Immature natural killer cell (primary cell): ENCODE results near the gene IRF1. TPM values are rescaled to one million over a fixed set of nuclear protein-coding genes. Genes with fewer than 3 reads are reported as not detected.
"Not testable (repeated sequence)": the region's sequence is repeated elsewhere in the genome, so short reads cannot be mapped to it uniquely, and the experiment has no call there.

Experiments
- DNase-seq, 3 donors: peaks; one replicate each; pipeline ENCODE4 v3.0.0; 2022; ENCODE audit warnings: mixed read lengths in 1 of 3
- H3K27ac Mint-ChIP-seq, 6 donors: one replicate each; pipeline ENCODE4 v1.8.0; 2020; ENCODE audit warnings: mixed read lengths in 6 of 6, mild to moderate bottlenecking in 5 of 6, inconsistent platforms in 4 of 6, moderate library complexity in 3 of 6
- H3K27me3 Mint-ChIP-seq, 3 donors: one replicate each; pipeline ENCODE4 v1.8.0; 2020 to 2021; ENCODE audit warnings: low read depth in 3 of 3, mild to moderate bottlenecking in 3 of 3, mixed read lengths in 3 of 3, moderate library complexity in 3 of 3, inconsistent platforms in 1 of 3
- H3K36me3 Mint-ChIP-seq, 3 donors: one replicate each; pipeline ENCODE4 v1.8.0; 2020; ENCODE audit warnings: mixed read lengths in 3 of 3, inconsistent platforms in 2 of 3, mild to moderate bottlenecking in 2 of 3
- H3K4me1 Mint-ChIP-seq, 2 donors: one replicate each; pipeline ENCODE4 v1.8.0; 2020; ENCODE audit warnings: inconsistent platforms in 2 of 2, mild to moderate bottlenecking in 2 of 2, mixed read lengths in 2 of 2, moderate library complexity in 1 of 2
- H3K4me3 Mint-ChIP-seq, 5 donors: one replicate each; pipeline ENCODE4 v1.8.0; 2020; ENCODE audit warnings: mild to moderate bottlenecking in 5 of 5, mixed read lengths in 5 of 5, inconsistent platforms in 3 of 5, moderate library complexity in 3 of 5
- H3K9me3 Mint-ChIP-seq, 6 donors: one replicate each; pipeline ENCODE4 v1.8.0; 2020; ENCODE audit warnings: mild to moderate bottlenecking in 6 of 6, mixed read lengths in 6 of 6, inconsistent platforms in 4 of 6, moderate library complexity in 3 of 6
- polyA plus RNA-seq, 3 donors: library from polyadenylated mRNA; unstranded; fragments of 300-500 nt; fragmentation: Illumina TruSeq; gene quantifications; one replicate each; pipeline ENCODE4 v1.2.3, GENCODE V29; 2021

IRF1 gene
- polyA plus RNA-seq, 3 donors from 2014 or later = 349 to 460 (median 371) TPM

- H3K36me3 Mint-ChIP-seq = peaks cover 55 to 65% (median 60%) of the 10 kb centered on the region in 3 donors
- DNase-seq = peak in 2 of 3 donors; percentile 31
- H3K27ac Mint-ChIP-seq = peak overlapping the region; percentile 94 to 99 (median 96)
- peaks cover 64 to 77% (median 65%) of the 10 kb centered on the region in 3 donors for H3K27me3 Mint-ChIP-seq
- peak overlapping the region; percentile 95 to 98 (median 97) for H3K4me3 Mint-ChIP-seq
- H3K4me1 Mint-ChIP-seq = peaks cover 74 to 79% of the 10 kb centered on the region in 2 donors
- H3K9me3 Mint-ChIP-seq = peaks cover 0 to 3% (median 0%) of the 10 kb centered on the region in 6 donors
Observed at GRCh38 chr5:132487841-132488555, 2.6 kb downstream of the IRF1 start.

GRCh38 chr5:132487095-132487428 lies 3.5 kb downstream of the IRF1 start:
- Mint-ChIP-seq H3K27me3 (peaks cover 67 to 87% (median 73%) of the 10 kb centered on the region in 3 donors), H3K4me3 (peak overlapping the region; percentile 95 to 98 (median 97)), H3K4me1 (peaks cover 73 to 76% of the 10 kb centered on the region in 2 donors), H3K9me3 (peaks cover 0 to 3% (median 0%) of the 10 kb centered on the region in 6 donors), H3K27ac (peak overlapping the region; percentile 94 to 99 (median 96)), H3K36me3 (peaks cover 55 to 70% (median 64%) of the 10 kb centered on the region in 3 donors)
- DNase-seq = no peak

- Mint-ChIP-seq H3K4me3 (peak overlapping the region; percentile 95 to 98 (median 97)), H3K9me3 (peaks cover 0 to 3% (median 0%) of the 10 kb centered on the region in 6 donors), H3K27ac (peak overlapping the region; percentile 94 to 99 (median 96)), H3K27me3 (peaks cover 64 to 90% (median 78%) of the 10 kb centered on the region in 3 donors), H3K4me1 (peaks cover 73 to 74% of the 10 kb centered on the region in 2 donors), H3K36me3 (peaks cover 55 to 72% (median 64%) of the 10 kb centered on the region in 3 donors)
- peak in 2 of 3 donors; percentile 17 to 26 for DNase-seq
Observed at GRCh38 chr5:132486318-132487094, 4.1 kb downstream of the IRF1 start.

GRCh38 chr5:132485641-132486317 lies 4.8 kb downstream of the IRF1 start:
- peaks cover 62 to 94% (median 85%) of the 10 kb centered on the region in 3 donors for H3K27me3 Mint-ChIP-seq
- DNase-seq = peak in 2 of 3 donors; percentile 37 to 38
- peaks cover 75 to 77% of the 10 kb centered on the region in 2 donors for H3K4me1 Mint-ChIP-seq
- H3K27ac Mint-ChIP-seq = peak overlapping the region; percentile 94 to 99 (median 96)
- peaks cover 0 to 3% (median 0%) of the 10 kb centered on the region in 6 donors for H3K9me3 Mint-ChIP-seq
- peaks cover 55 to 79% (median 64%) of the 10 kb centered on the region in 3 donors for H3K36me3 Mint-ChIP-seq
- peak overlapping the region; percentile 95 to 98 (median 97) for H3K4me3 Mint-ChIP-seq

- H3K27me3 Mint-ChIP-seq = peaks cover 65 to 97% (median 91%) of the 10 kb centered on the region in 3 donors
- H3K36me3 Mint-ChIP-seq = peaks cover 55 to 80% (median 64%) of the 10 kb centered on the region in 3 donors
- not testable (repeated sequence) for H3K9me3 Mint-ChIP-seq
Observed at GRCh38 chr5:132484876-132485640, 5.5 kb downstream of the IRF1 start.

GRCh38 chr5:132484391-132484725 lies 6.2 kb downstream of the IRF1 start:
- peaks cover 66 to 97% (median 91%) of the 10 kb centered on the region in 3 donors for H3K27me3 Mint-ChIP-seq
- H3K4me3 Mint-ChIP-seq = peak overlapping the region; percentile 73 to 98 (median 97)
- peak in 2 of 3 donors; percentile 16 to 22 for DNase-seq
- H3K9me3 Mint-ChIP-seq = no peaks in the 10 kb centered on the region
- H3K36me3 Mint-ChIP-seq = peaks cover 52 to 73% (median 60%) of the 10 kb centered on the region in 3 donors
- H3K4me1 Mint-ChIP-seq = peaks cover 89 to 91% of the 10 kb centered on the region in 2 donors
- H3K27ac Mint-ChIP-seq = peak overlapping the region; percentile 94 to 99 (median 96)

More at GRCh38 chr5:132484876-132485640, 5.5 kb downstream of the IRF1 start:
- Mint-ChIP-seq H3K27ac (peak overlapping the region; percentile 94 to 99 (median 96)), H3K4me1 (peaks cover 82 to 84% of the 10 kb centered on the region in 2 donors), H3K4me3 (peak overlapping the region; percentile 95 to 98 (median 97))
- peak in 2 of 3 donors; percentile 5 to 19 for DNase-seq

- no peak for DNase-seq
- Mint-ChIP-seq H3K27ac (peak overlapping the region; percentile 94 to 99 (median 96)), H3K4me1 (peaks cover 92 to 93% of the 10 kb centered on the region in 2 donors), H3K36me3 (peaks cover 47 to 70% (median 55%) of the 10 kb centered on the region in 3 donors), H3K9me3 (no peaks in the 10 kb centered on the region), H3K4me3 (peak overlapping the region; percentile 73 to 98 (median 97)), H3K27me3 (peaks cover 68 to 97% (median 90%) of the 10 kb centered on the region in 3 donors)
Observed at GRCh38 chr5:132483661-132484390, 6.7 kb downstream of the IRF1 start.

GRCh38 chr5:132483101-132483500 lies 7.5 kb downstream of the IRF1 start:
- Mint-ChIP-seq H3K36me3 (peaks cover 40 to 63% (median 48%) of the 10 kb centered on the region in 3 donors), H3K4me1 (peaks cover 93% of the 10 kb centered on the region in 2 donors), H3K27me3 (peaks cover 70 to 97% (median 92%) of the 10 kb centered on the region in 3 donors), H3K9me3 (no peaks in the 10 kb centered on the region), H3K4me3 (peak overlapping the region in 2 of 5 donors; percentile 17 to 97), H3K27ac (peak overlapping the region; percentile 94 to 99 (median 96))
- peak in 1 of 3 donors; percentile 18 for DNase-seq

- Mint-ChIP-seq H3K9me3 (peaks cover 0 to 1% (median 0%) of the 10 kb centered on the region in 6 donors), H3K27me3 (peaks cover 70 to 97% (median 93%) of the 10 kb centered on the region in 3 donors), H3K27ac (peak overlapping the region; percentile 98 to 100 (median 98)), H3K4me3 (peak overlapping the region; percentile 7 to 65 (median 35)), H3K4me1 (peaks cover 93% of the 10 kb centered on the region in 2 donors), H3K36me3 (peaks cover 26 to 49% (median 34%) of the 10 kb centered on the region in 3 donors)
- DNase-seq = peak in 2 of 3 donors; percentile 38 to 50
Observed at GRCh38 chr5:132481596-132482211, 8.9 kb downstream of the IRF1 start.

- peak overlapping the region; percentile 7 to 65 (median 43) for H3K4me3 Mint-ChIP-seq
- peak; percentile 35 to 47 (median 44) for DNase-seq
- peaks cover 23 to 44% (median 28%) of the 10 kb centered on the region in 3 donors for H3K36me3 Mint-ChIP-seq
- H3K4me1 Mint-ChIP-seq = peaks cover 93% of the 10 kb centered on the region in 2 donors
- peaks cover 0 to 1% (median 0%) of the 10 kb centered on the region in 6 donors for H3K9me3 Mint-ChIP-seq
- peaks cover 74 to 96% (median 93%) of the 10 kb centered on the region in 3 donors for H3K27me3 Mint-ChIP-seq
- H3K27ac Mint-ChIP-seq = peak overlapping the region; percentile 98 to 100 (median 98)
Observed at GRCh38 chr5:132480893-132481595, 9.5 kb downstream of the IRF1 start.

- H3K36me3 Mint-ChIP-seq = peaks cover 20 to 39% (median 23%) of the 10 kb centered on the region in 3 donors
Observed at GRCh38 chr5:132480546-132480892, 10.1 kb downstream of the IRF1 start.

More at GRCh38 chr5:132480546-132480892, 10.1 kb downstream of the IRF1 start:
- peak overlapping the region; percentile 26 to 60 (median 36) for H3K4me3 Mint-ChIP-seq
- peaks cover 73 to 95% (median 93%) of the 10 kb centered on the region in 3 donors for H3K27me3 Mint-ChIP-seq
- DNase-seq = peak; percentile 38 to 44 (median 44)
- H3K9me3 Mint-ChIP-seq = peaks cover 0 to 1% (median 0%) of the 10 kb centered on the region in 6 donors
- peaks cover 93% of the 10 kb centered on the region in 2 donors for H3K4me1 Mint-ChIP-seq
- H3K27ac Mint-ChIP-seq = peak overlapping the region; percentile 98 to 100 (median 98)
